Measurements from ENCODE around the gene CUX1. TPM values are rescaled to one million over a fixed set of nuclear protein-coding genes. Genes with fewer than 3 reads are reported as not detected.
A peak's percentile ranks its signal among the peaks of the same experiment; 100 is the strongest.
"Not testable (repeated sequence)": the region's sequence is repeated elsewhere in the genome, so short reads cannot be mapped to it uniquely, and the experiment has no call there.

Gene CUX1
- total and polyA plus RNA-seq, 2 of the 13 experiments (the other 11 are each of a cell fraction or from before 2014, with no cell fraction given): 13.7 to 14.9 TPM

DNA sequence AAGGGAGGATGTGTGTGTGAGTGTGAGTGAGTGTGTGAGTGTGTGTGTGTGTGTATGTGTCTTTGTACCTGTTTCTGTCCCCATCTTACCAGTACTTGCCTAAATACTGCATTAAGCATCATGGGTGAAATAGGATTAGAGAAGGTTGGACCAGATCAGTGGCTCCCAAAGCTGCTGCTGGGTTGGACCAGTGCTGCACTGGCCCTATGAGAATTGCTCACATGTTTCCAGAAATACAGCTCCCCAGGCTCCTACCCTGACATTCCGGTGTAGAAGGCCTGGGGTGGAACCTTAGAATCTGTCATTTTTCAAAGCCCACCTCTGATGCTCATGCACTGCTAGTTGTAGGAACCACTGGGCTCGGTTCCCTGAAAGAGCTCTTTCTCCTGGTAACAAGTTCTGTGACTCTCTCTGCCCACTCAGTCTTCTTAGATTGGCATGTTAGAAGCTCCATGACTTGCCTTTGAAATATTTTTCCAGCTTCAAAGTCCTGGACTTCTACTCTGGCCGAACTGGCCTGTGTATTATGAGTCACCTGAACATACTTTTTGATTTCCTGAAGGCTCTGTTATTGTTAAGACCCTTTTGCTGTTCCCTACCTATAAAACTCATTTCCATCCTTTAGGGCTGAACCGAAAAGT, 224.7 kb downstream of the CUX1 start:
- 78% methylated on average over 3 of the region's 4 CpGs for WGBS (ENCODE audit: low lambda C conversion rate)
- ATAC-seq: peak; percentile 71
- H3K79me2 ChIP-seq (ENCODE audit: insufficient read depth, low read length): no peaks in the 10 kb centered on the region
- ChIA-PET POLR2A (interaction anchor here (1.7 kb wide), 1 partner anchor 17 kb away, joined by 6 read pairs; no protein-coding TSS in a partner anchor), CTCF (ENCODE audit: low intra/inter-chr PET ratio, low total read pairs) (no interaction called here)
- peak; percentile 59 for DNase-seq (ENCODE audit: low spot score)
- no TSS peak for BruUV-seq (replicated peaks)
- no peak overlapping the region for H3K4me2 ChIP-seq (ENCODE audit: low read depth, low read length)
- no peak overlapping the region for H3K4me3 ChIP-seq (replicated peaks in 1 of 3; ENCODE audit: insufficient read depth in 1 of 3, low read depth in 2 of 3, low read length in 3 of 3)
- H4K20me1 ChIP-seq (ENCODE audit: insufficient read depth, low read length): no peaks in the 10 kb centered on the region
- H3K36me3 ChIP-seq (replicated peaks in 1 of 2; ENCODE audit: control insufficient read depth in 1 of 2, insufficient read depth in 2 of 2, low read length in 2 of 2): peaks cover 0 to 1% of the 10 kb centered on the region in 2 experiments; a peak in 3 of 5 replicates
- H3K27ac ChIP-seq (ENCODE audit: extremely low read length, insufficient read depth, low read length): no peak overlapping the region
- intact Hi-C loops (cut with micrococcal nuclease; ENCODE audit: unreplicated experiment) (no loop called here), in situ Hi-C loops (cut with HindIII; ENCODE audit: extremely low pct_ligation_motif_present, low pct_unique_long_range_greater_than_20kb) (no loop called here)
- TF ChIP-seq SP1 (IDR thresholded peaks at IDR 0.05) (no peak), SP1 (CRISPR knock-in tag; IDR thresholded peaks at IDR 0.05) (no peak), MXD3 (CRISPR knock-in tag; IDR thresholded peaks at IDR 0.05) (no peak), ZNF740 (CRISPR knock-in tag; IDR thresholded peaks at IDR 0.05) (no peak), FOXA3 (CRISPR knock-in tag; IDR thresholded peaks at IDR 0.05) (no peak), YY1 (IDR thresholded peaks at IDR 0.05; ENCODE audit: insufficient read depth, insufficient replicate concordance, low read depth, low read length) (no peak), ZSCAN29 (CRISPR knock-in tag; conservative IDR thresholded peaks at IDR 0.05) (no peak), ZNF10 (CRISPR knock-in tag; IDR thresholded peaks at IDR 0.05; ENCODE audit: borderline replicate concordance, low read depth) (no peak), AGO2 (optimal IDR thresholded peaks at IDR 0.05; ENCODE audit: low read depth, low read length) (no peak), ZBTB49 (CRISPR knock-in tag; IDR thresholded peaks at IDR 0.05; ENCODE audit: borderline replicate concordance) (no peak), ZNF703 (CRISPR knock-in tag; IDR thresholded peaks at IDR 0.05; ENCODE audit: borderline replicate concordance) (no peak), ZNF501 (CRISPR knock-in tag; IDR thresholded peaks at IDR 0.05) (no peak)
- H3K9ac ChIP-seq (ENCODE audit: insufficient read depth, low read depth, low read length): no peak overlapping the region
- H2AFZ ChIP-seq (ENCODE audit: low read length): no peak overlapping the region
- H3K27me3 ChIP-seq (ENCODE audit: control insufficient read depth in 1 of 2, insufficient read depth in 2 of 2, low read length in 2 of 2): no peaks in the 10 kb centered on the region
- no peak for FAIRE-seq
- no peaks in the 10 kb centered on the region for H3K9me3 ChIP-seq (ENCODE audit: low read length)
- H3K4me1 ChIP-seq (ENCODE audit: insufficient read depth, low read length): peaks cover 10% of the 10 kb centered on the region

- H3K27ac ChIP-seq (ENCODE audit: extremely low read length, insufficient read depth, low read length); H3K9ac ChIP-seq (ENCODE audit: insufficient read depth, low read depth, low read length); H3K36me3 ChIP-seq (replicated peaks in 1 of 2; ENCODE audit: control insufficient read depth in 1 of 2, insufficient read depth in 2 of 2, low read length in 2 of 2); H3K27me3 ChIP-seq (ENCODE audit: control insufficient read depth in 1 of 2, insufficient read depth in 2 of 2, low read length in 2 of 2); H3K4me1 ChIP-seq (ENCODE audit: insufficient read depth, low read length); H3K4me3 ChIP-seq (replicated peaks in 1 of 3; ENCODE audit: insufficient read depth in 1 of 3, low read depth in 2 of 3, low read length in 3 of 3); H3K9me3 ChIP-seq (ENCODE audit: low read length); H4K20me1 ChIP-seq (ENCODE audit: insufficient read depth, low read length); CTCF ChIA-PET (ENCODE audit: low intra/inter-chr PET ratio, low total read pairs); DNase-seq (ENCODE audit: low spot score); BruUV-seq (replicated peaks); intact Hi-C loops (cut with micrococcal nuclease; ENCODE audit: unreplicated experiment); ATAC-seq; FAIRE-seq; H2AFZ ChIP-seq (ENCODE audit: low read length); H3K4me2 ChIP-seq (ENCODE audit: low read depth, low read length); in situ Hi-C loops (cut with HindIII; ENCODE audit: extremely low pct_ligation_motif_present, low pct_unique_long_range_greater_than_20kb); H3K79me2 ChIP-seq (ENCODE audit: insufficient read depth, low read length): not testable (repeated sequence)
- WGBS (ENCODE audit: low lambda C conversion rate): 95% methylated on average over 9 of the region's 9 CpGs
- POLR2A ChIA-PET: interaction anchor here (1.7 kb wide), 1 partner anchor 18 kb away, joined by 6 read pairs; no protein-coding TSS in a partner anchor
These were observed 225.4 kb downstream of the CUX1 start for GRCh38 chr7:102042796-102043195.
